Pulmonary artery endothelial cell (primary cell): Measurements from ENCODE around the gene XYLT1. TPM values are rescaled to one million over a fixed set of nuclear protein-coding genes. Genes with fewer than 3 reads are reported as not detected.
"Not testable (repeated sequence)": the region's sequence is repeated elsewhere in the genome, so short reads cannot be mapped to it uniquely, and the experiment has no call there.

Source experiments
- DNase-seq: peaks from one replicate; pipeline ENCODE4 v3.0.0-alpha.2; 2011; ENCODE audit warnings: low read depth, low spot score
- total RNA-seq: library from RNA; depleted of rRNA; stranded (reverse); fragments of >200 nt; gene quantifications from 2 replicates; pipeline ENCODE4 v1.2.3, GENCODE V29; 2014

Gene XYLT1
- total RNA-seq, 1 donor from 2014 or later, result 0.92 TPM

DNA sequence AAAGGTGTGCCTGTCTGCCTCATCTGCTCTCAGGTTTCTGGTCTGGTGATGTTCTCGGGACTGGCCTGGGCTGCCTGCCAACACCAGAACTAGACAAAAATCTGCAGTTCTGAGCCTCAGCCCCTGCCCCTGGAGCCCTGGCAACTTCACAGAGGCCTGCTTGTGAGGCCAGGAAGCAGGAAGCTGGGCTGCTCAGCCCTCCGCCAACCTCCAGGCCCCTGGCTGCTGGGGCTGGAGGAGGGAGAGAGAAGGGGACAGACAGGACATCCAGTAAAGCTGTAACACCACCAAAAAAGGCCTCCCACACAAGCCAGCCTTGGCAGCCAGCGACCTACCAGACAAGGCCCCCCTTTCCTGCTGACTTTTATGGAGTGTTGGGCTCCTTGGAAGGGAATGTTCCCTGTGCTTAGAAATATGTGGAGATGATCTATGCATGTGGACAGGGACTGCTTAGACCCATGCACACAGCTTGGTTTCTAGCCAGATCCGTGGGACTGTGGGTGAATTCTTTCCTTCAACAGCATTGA lies 157.6 kb downstream of the XYLT1 start:
- DNase-seq, result no peak

DNA sequence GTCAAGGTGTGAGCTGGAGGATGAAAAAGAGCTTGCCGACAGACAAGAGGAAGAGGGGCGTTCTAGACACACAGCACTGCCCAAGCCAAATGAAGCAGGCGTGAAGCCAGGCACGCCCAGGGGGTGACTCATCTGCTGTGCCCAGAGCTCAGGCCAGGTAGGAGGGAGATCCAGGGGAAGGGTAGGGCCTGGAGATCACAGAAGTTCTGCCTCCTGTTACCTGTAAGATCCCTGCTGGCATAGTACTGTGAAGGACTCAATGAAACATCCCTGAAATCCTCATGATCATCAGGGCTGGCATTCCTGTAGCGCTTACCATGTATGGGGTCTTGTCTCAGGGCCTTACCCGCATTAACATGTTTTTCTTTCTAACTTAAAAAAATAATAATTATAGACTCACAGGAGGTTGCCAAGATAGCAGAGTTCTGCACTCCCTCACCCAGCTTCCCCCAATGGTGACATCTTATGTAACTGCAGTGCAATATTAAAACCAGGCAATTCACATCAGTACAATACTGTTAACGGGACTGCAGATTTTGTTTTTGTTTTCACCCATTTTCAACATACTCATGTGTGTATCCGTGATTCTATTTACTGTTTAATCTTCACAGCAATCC lies 158.6 kb downstream of the XYLT1 start:
- DNase-seq, result no peak

DNA sequence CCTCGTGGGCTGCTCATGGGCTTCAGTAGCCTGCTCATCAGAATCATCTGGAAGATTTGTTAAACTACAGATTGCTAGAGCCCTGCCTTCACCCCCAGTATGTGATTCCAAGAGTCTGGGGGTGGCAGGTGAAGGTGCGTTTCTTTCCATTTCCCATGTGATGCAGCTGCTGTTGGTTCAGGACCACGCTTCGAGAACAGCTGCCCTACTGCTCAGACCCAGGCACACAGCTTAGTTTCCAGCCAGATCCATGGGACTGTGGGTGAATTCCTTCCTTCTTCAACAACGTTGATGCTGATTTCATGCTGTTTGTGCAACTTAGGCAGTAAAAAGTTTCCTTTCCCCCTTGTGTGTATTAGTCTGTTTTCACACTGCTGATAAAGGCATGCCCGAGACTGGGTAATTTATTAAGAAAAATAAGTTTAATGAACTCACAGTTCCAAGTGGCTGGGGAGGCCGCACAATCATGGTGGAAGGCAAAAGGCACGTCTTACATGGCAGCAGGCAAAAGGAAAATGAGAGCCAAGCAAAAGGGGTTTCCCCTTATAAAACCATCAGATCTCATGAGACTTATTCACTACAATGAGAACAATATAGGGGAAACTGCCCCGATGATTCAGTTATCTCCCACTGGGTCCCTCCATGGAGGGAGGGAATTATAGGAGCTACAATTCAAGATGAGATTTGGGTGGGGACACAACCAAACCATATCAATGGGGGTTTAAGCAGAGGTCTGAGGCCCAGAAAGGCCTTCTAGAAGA lies 159.2 kb downstream of the XYLT1 start:
- DNase-seq, result no peak

DNA sequence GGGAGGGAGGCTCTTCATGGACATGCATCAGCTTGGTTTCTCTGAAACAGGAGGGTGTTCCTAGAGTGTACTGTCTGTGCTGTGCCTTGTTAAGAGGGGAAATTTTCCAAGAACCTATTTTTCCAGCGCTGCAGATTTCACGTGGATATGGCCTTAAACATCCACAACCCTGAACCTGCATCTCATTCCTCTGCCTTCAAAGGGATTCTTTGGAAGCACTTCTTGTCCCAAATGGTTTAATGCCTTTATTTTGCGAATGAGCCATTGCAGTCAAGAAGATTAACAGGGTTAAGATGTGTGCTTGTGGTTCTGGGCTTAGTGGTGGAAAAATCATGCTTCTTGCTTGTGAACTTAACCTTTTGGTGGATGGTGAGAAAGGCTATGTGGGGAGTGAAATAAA lies 161.2 kb downstream of the XYLT1 start:
- no peak for DNase-seq

DNA sequence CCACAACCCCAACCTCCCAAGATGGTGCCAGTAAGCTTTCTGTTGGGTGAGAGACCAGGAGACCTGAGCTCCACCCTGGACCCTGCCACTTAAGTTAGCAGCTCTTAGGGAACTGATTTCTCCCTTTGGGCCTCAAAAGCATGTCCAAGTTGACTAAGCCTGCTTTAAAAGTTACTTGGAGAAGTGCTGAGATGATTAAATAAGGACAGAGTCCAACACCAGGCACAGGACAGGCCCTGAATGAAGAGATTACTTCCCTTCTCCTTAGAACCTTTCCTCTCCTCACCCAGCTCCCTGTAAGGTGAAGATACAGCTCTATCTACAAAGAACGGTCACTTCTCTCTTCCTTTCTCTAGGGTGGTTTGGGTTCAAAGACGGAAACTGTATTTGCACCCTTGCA lies 162.6 kb downstream of the XYLT1 start:
- DNase-seq, result no peak

DNA sequence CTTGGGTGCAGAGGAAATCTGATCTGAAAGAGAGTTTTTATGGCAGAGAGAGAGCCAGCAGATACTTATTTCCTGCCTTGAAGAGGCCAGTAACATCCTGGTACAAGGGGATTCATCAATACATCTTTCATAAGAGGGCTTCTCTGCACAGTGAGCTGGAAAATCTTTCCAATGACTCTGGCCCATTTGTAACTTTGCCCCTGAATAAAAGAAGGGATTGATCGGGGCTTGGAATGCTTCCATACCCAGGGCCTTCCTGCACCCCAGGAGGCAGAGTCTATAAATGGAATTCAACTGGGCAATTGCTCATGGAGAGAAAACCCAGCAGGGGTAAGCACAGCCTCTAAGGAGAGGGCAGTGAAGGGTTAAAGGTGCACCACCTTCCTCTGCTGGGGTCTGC lies 163.3 kb downstream of the XYLT1 start:
- DNase-seq, result no peak

DNA sequence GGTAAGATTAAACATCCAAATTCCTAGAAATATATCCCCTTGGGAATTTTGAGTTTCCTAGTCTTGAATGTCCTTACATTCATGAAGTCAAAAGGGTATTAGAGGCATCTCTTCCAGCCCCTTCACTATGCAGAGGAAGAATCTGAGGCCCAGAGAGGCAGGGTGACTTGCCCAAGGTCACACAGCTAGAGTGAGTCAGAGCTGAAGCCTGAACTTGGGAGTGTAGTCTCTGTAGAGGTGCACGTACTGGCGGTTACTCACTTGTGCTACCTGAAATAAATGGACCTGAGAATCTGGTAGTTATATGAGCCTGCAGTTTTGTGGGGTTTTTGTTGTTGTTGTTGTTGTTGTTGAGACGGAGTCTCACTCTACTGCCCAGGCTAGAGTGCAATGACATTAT lies 164.0 kb downstream of the XYLT1 start:
- no peak for DNase-seq

DNA sequence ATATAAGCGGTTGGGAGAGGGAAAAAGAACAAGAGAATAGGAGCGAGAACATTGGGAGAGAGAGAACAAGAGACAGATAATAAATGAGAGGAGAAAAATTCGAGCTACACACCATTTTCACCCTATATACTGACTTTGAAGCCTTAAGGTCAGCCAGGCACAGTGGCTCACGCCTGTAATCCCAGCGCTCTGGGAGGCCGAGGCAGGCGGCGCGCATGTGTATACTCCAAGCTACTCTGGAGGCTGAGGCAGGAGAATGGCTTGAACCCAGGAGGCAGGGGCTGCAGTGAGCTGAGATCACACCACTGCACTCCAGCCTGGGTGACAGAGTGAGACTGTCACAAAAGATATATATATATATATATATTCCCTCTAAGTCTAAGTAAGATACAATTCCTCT lies 164.5 kb downstream of the XYLT1 start:
- not testable (repeated sequence) for DNase-seq

DNA sequence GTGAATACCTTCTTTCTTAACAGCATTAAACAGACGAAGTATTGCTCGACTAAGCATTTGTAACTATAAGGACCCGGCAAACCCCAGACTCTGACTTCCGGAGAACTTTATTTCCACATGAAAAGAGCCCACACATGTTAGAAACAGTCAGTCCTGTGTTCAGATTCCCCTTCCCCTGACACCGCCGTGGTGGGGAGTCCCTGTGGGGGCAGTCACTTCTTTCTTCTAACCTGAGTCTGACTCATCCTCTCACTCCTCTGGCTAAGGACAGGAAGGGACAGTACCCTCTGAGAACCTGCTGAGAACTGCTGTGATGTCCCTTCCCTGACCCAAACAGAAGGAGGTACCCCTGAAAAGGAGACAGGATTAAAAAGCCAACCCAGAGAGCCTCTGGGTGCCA lies 165.1 kb downstream of the XYLT1 start:
- no peak for DNase-seq

DNA sequence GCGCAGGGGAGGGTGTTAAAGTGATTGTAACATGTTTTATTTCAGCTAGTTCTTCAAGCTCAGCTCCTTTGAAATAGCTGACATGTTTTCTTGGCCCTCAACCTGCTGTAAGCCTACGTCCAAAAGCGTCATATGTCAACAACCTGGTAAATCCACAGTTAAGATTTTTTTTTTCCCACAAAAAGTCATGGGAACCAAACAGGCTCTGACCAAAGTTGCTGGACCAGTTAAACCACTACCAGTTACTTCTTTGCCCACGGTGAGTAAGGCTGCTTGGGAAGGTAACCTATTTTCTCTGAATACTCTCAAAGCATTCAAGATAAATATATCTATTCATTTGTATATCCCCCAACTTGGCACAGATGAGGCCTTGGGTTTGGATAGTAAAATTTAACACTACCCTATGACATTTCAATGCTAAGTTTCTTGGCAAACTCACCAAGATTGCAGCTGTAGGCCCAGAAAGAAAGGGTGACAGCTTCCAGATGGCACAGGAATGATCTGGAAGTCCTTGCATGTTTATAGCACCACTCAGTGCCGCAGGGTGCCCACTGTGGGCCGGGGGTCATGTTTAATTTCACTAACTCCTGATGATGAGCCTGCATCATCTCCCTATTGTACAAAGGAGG lies 166.2 kb downstream of the XYLT1 start:
- no peak for DNase-seq

DNA sequence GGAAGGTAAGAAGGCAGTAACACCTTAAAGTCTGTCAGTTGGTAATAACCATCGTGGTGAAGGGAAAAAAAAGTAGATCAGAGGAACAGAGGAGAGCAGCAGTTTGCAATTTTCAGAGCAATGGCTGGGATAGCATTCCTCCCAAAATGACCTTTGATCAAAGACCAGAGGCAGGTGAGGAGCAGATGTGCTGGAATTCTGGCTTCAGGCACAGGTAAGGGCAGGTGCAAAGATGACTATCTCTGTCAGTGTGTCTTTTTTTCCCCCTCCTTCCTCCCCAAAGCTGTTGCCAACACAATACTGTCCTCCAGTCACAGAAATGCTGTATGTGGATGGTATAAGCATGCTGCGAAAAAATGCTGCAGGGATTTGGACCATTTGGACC lies 166.7 kb downstream of the XYLT1 start:
- no peak for DNase-seq

DNA sequence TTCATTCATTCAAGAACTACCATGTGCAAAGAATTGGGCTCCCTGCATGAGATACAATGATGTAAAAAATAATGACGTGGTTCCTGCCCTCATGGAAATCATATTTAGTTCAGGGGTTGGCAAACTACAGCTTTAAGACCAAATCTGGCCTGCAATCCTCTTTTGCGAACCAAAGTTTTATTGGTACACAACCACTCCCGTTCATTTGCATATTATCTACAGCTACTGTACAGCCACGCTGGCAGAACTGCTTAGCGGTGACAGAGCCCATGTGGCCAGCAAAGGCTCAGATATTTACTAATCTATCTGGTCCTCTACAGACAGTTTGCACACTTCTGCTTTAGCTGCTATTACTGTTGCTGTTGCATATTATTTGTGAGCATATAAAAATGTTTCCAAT lies 167.7 kb downstream of the XYLT1 start:
- DNase-seq, result no peak

DNA sequence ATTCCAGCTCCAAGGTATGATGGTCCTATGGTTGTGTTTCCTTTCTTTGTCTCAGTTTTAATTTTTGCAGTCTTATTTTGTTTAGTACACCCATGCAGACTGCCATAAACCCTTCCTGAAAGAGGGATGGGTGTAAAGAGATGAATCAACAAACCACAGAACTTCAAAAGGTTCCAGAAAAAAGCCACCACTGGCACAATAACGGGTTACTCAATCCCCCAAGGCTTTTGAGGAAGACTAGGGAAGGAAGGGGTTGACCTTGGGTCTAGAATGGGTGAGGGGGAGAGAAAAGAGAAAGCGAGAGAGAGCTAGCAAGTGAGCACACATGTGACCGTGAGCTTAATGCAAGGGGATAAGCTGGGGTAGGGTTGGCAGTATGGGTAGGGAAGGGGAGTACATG lies 168.1 kb downstream of the XYLT1 start:
- DNase-seq, result no peak

DNA sequence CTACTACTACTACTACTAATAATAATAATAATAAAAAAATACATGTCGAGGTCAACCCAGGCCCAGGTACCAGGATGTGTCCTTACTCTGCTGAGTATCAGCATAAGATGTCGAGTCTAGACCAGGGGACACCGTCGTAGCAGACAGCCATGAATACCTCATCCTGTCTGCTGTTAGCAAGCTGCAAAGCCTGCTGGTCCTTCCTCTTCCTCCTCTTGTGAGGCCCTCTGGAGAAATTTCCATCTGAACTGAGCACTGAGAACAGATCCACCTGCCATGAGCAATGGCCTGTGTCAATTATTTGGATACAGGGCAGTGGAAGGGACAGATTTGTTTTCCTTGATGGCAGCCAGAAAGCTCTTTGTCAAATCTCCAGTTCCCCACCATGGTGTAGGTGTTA lies 168.5 kb downstream of the XYLT1 start:
- DNase-seq, result no peak

DNA sequence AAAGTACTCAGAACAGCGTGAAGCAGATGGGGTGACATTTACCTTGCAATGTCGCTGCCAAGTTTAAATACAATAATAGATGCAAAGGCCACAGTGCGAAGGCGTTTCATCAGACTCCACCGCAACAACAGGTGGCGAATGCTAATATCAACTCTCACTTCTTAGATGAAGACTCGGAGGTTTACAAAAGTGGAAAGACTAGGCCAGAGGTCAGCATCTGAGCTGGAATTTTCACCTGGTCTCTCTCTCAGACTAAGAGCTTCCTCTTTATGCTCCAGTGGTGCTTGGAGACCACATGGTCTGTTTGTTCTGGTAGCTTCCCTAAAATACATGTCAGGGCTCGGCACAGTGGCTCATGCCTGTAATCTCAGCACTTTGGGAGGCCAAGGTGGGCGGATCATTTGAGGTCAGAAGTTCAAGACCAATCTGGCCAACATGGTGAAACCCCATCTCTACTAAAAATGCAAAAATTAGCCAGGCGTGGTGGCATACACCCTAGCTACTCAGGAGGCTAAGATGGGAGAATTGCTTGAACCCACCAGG lies 169.1 kb downstream of the XYLT1 start:
- DNase-seq, result no peak

DNA sequence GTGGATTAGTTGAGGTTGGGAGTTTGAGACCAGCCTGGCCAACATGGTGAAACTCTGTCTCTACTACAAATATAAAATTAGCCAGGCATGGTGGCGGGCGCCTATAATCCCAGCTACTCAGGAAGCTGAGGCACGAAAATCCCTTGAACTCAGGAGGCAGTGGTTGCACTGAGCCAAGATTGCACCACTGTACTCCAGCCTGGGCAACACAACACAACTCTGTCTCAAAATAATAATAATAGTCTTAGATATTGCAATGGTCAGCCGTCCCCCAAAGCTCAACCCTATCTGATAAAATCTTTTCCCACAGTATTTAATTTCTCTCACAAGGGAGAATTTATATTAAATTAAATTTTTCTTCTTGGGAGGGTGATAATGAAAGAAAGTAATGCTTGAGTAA lies 169.6 kb downstream of the XYLT1 start:
- no peak for DNase-seq

DNA sequence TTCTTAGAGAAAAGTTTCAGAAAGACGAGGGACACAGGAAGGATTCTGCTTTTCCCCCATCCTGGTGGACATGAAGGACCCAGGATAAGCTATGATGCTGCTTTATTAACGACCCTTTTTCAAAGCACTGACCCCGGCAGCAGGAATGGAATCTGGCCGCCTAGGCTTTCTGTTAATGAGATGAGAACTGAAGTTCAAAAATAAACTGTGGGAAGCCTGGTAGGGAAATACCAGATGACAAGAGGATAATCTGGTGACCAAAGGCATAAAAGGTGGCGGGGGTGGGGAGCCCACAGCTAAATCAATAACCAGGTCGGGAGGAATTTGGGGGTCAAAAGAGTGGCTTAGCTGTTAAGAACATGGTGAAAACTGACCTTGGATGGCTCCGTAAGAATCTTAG lies 171.0 kb downstream of the XYLT1 start:
- no peak for DNase-seq

DNA sequence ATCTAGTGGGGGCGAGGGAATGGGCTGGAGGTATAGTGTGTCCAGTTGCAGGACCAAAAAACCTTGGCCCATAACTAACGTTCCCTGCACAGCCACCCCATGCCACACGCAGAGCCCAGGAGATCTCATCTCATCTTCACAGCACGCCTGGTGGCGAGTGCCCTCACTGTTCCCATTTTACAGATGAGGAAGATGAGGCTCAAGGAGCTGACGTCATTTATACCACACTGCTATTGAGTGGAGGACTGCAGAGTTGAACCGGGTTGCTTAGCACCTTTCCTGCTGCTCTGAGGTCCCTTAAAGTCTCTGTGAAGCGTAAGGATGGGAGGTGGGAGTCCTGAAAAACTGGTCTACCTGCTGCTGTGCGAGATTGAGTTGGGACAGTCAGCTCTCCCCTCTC lies 172.5 kb downstream of the XYLT1 start:
- no peak for DNase-seq

DNA sequence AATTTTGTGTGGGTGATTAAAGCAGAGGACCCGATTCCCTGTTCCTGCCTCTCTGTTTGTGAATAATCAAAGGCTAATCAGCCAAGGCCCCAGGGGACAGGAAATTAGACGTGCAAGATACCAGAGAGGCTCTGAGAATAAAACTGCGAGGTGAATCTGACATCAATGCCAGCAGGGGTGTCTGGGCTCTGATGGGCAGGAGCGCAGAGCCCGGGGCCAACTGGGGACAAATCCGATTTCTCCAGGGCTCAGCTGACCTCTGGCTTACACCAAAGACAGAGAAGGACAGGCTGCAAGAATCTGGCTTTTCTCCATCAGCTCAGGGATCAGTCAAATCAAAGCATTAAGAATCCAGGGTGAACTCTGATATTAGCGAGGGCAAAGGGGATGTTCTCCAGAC lies 174.3 kb downstream of the XYLT1 start:
- no peak for DNase-seq

DNA sequence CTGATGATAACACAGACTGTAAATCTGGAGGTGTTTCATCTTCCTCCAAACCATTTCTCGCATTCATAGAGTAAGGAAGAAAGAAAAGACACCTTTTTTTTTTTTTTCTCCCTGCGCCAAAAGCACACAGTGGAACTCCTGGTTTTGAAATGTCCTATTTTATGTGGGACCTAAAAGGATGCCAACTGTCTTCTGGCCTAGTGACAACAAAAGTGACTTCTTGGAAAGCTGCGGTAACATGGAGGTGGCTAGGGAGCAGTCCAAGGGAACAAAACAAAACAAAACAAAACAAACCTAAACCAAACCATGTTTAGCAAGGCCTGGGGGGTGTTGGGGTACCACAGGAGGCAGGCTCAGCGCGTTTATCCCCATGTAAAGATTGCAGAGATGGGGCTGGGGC lies 174.8 kb downstream of the XYLT1 start:
- DNase-seq, result no peak

DNA sequence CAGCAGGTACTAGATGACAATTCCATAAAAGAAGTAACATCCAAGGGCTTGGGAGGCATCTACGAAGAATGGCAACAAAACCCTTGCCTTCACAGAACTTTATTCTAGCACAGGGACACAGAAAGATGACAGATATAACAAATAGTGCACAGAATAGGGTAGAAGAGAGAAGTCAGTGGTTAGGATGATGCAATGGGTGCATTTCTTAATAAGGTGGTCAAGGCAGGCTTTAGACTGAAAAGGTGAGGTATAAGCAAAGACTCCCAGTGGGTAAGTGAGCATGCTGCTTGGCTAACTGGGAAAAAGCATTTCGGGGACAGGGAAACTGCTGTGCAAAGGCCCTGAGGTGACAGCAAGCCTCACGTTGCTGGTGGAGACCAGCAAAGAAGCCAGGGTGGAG lies 175.9 kb downstream of the XYLT1 start:
- DNase-seq, result no peak

DNA sequence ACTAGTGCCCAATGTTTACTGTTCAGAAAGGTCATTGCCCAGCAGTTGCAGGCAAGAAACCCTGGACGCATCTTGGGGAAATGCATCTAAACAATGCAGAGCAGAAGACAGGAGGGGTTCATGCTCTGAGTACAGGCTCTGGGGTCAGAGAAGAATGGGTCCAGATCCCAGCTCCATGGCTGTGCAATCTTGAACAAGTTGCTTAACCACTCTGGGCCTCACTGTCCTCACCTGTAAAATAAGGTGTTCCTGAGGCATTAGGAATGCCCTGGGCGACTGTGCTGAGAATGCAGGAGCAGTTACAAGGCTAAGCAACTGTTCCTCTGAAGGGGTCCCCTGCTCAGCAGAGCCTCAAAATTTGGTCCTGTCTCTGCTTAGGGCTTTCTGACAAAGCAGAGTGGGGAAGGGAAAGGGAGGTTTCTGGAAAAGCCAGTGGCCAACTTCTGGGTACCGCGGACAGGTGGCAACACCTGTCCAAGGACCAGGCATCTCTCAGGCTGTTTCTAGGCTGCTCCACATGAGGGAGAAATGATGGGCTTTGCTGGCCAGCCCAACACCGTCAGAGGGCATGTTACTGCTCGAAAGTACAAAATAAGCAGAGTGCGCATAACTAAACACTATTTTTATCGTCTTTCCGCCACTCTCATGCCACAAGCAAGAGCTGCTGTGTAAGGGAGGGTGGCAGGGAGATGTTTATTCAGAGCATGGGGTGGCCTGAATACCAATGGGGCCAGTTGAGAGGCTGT lies 176.8 kb downstream of the XYLT1 start:
- no peak for DNase-seq
